ENCODE measurements around the gene SYNJ1.

GRCh38 chr21:32710069-32710784 lies 17.6 kb downstream of the SYNJ1 start:
- TF ChIP-seq CTCF (IDR thresholded peaks at IDR 0.05) (no peak), POLR2A (IDR thresholded peaks at IDR 0.05) (no peak)
